Ishikawa (cell line): ENCODE results near the gene DENND1B.

ENCODE experiments used
- CREB1 ChIP-seq: IDR thresholded peaks from 2 replicates; pipeline ENCODE4 v1.6.1; 2012; ENCODE audit warnings: low read depth
- TF ChIP-seq, protein P1 (sequence below): IDR thresholded peaks from 2 replicates; pipeline ENCODE4 v1.6.1; 2012

DNA sequence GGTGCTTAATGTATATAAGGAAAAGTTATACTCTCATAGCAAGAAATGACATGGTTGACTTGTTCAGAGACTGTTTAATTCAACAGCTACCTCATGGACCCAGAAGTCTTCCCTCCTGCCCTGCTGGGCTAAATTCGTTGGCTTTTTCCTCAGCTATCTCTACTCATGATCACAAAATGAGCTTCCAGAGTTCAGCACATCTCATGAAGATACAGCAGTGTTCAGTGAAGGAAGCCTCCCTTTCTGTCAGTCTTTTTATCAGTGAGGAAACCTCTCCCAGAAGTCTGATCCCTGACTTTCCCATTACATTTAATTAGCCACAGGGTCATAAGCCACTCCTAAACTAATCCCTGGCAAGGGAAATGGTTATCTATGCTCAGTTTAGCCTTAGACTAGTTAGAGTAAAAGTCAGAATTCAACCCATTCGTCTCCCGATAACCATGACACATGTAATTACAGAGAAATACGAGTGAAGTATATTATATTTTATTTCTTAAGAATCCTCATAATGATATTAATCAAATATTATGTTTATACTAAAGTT lies 97.5 kb downstream of the DENND1B start:
- no peak for TF ChIP-seq CREB1
- TF ChIP-seq, protein P1, sequence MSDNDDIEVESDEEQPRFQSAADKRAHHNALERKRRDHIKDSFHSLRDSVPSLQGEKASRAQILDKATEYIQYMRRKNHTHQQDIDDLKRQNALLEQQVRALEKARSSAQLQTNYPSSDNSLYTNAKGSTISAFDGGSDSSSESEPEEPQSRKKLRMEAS, result no peak
